HepG2 (cell line): ENCODE results near the gene CDK15. TPM values are rescaled to one million over a fixed set of nuclear protein-coding genes. Genes with fewer than 3 reads are reported as not detected.
A peak's percentile ranks its signal among the peaks of the same experiment; 100 is the strongest.

ENCODE experiments used
- ATAC-seq: fragments of 200-7000 bp; cut with Tn5 transposase; 3 replicates; pipeline ENCODE4 v1.9.1; 2020; ENCODE audit warnings: mild to moderate bottlenecking, moderate library complexity
- BruUV-seq: library from RNA; stranded (reverse); fragments of 400-500 nt; replicated peaks from 2 replicates; lab custom pipeline; 2021; lab: Mats Ljungman, UMichigan
- CTCF ChIA-PET: fragments of 300-600 bp; formaldehyde crosslinking; extraction: SDS; loops from one replicate; lab custom pipeline; 2021; ENCODE audit warnings: low total read pairs, inconsistent platforms, low intra/inter-chr PET ratio; lab: Yijun Ruan, JAX
- POLR2A ChIA-PET: fragments of 350-600 bp; sonication (Branson Sonifier 250); formaldehyde crosslinking; loops from one replicate; lab custom pipeline; 2020; ENCODE audit warnings: antibody characterized with exemption, inconsistent platforms; lab: Yijun Ruan, JAX
- DNase-seq: peaks from one replicate; pipeline ENCODE4 v3.0.0-alpha.2; 2015; ENCODE audit warnings: low spot score
- FAIRE-seq: peaks from 3 replicates; lab custom pipeline; 2011; peaks lifted over from hg19 to GRCh38; lab: Jason Lieb, UNC
- H2AFZ ChIP-seq: one replicate; pipeline ENCODE4 v1.6.1; 2011; ENCODE audit warnings: low read length, inconsistent platforms
- H3K27ac ChIP-seq: fragments of 300-600 bp; 3 replicates; pipeline ENCODE4 v1.8.0; 2011; ENCODE audit warnings: mixed run types, mild to moderate bottlenecking, mixed read lengths, low read length, inconsistent platforms; ENCODE audit not compliant: insufficient read depth; ENCODE audit errors: extremely low read length
- H3K27me3 ChIP-seq, 2 experiments: fragments of 200-600 bp in 1 of 2; 2 replicates in 1 of 2; 3 replicates in 1 of 2; pipeline versions ENCODE4 v1.6.0 to v1.8.0; 2011; ENCODE audit warnings: low read length in 2 of 2, mild to moderate bottlenecking in 2 of 2, moderate library complexity in 2 of 2, inconsistent platforms in 1 of 2; ENCODE audit not compliant: insufficient read depth in 2 of 2, control insufficient read depth in 1 of 2
- H3K36me3 ChIP-seq, 2 experiments: fragments of 200-600 bp in 1 of 2; replicated peaks in 1 of 2; 2 replicates in 1 of 2; 3 replicates in 1 of 2; pipeline versions ENCODE4 v1.5.1 to v1.8.0; 2011; ENCODE audit warnings: low read length in 2 of 2, inconsistent platforms in 1 of 2; ENCODE audit not compliant: insufficient read depth in 2 of 2, control insufficient read depth in 1 of 2
- H3K4me1 ChIP-seq: 2 replicates; pipeline ENCODE4 v1.5.1; 2012; ENCODE audit warnings: low read length, inconsistent platforms; ENCODE audit not compliant: insufficient read depth
- H3K4me2 ChIP-seq: 2 replicates; pipeline ENCODE4 v1.6.0; 2011; ENCODE audit warnings: low read depth, low read length, inconsistent platforms
- H3K4me3 ChIP-seq, 3 experiments: fragments of 200-600 bp in 1 of 3; sonication (generic), shearing (Covaris generic) in 1 of 3; replicated peaks in 1 of 3; 2 replicates each; pipeline ENCODE4 v1.5.1; 2011 to 2016; ENCODE audit warnings: low read length in 3 of 3, inconsistent platforms in 2 of 3, low read depth in 2 of 3, mild to moderate bottlenecking in 2 of 3, control low read depth in 1 of 3, mixed read lengths in 1 of 3; ENCODE audit not compliant: insufficient read depth in 1 of 3
- H3K79me2 ChIP-seq: one replicate; pipeline ENCODE4 v1.6.1; 2011; ENCODE audit warnings: low read length, inconsistent platforms; ENCODE audit not compliant: insufficient read depth
- H3K9ac ChIP-seq: 2 replicates; pipeline ENCODE4 v1.6.0; 2011; ENCODE audit warnings: mild to moderate bottlenecking, low read depth, low read length, inconsistent platforms; ENCODE audit not compliant: insufficient read depth
- H3K9me3 ChIP-seq: 2 replicates; pipeline ENCODE4 v1.5.1; 2012; ENCODE audit warnings: mild to moderate bottlenecking, low read length
- H4K20me1 ChIP-seq: 2 replicates; pipeline ENCODE4 v1.6.0; 2011; ENCODE audit warnings: inconsistent platforms, mild to moderate bottlenecking, low read length, moderate library complexity; ENCODE audit not compliant: insufficient read depth
- FOSL2 ChIP-seq: sonication (generic); formaldehyde crosslinking; IDR thresholded peaks from 2 replicates; pipeline ENCODE4 v1.4.0; 2020; ENCODE audit warnings: missing genetic modification reagents
- FOXA1 ChIP-seq, 2 experiments: fragments of 450-650 bp in 1 of 2; sonication (generic) in 1 of 2; formaldehyde crosslinking in 1 of 2; IDR thresholded peaks; 2 replicates each; pipeline versions ENCODE4 v1.4.0 to v1.6.1; 2016 to 2020; ENCODE audit warnings: missing genetic modification reagents in 1 of 2
- FOXA3 ChIP-seq: IDR thresholded peaks from 2 replicates; pipeline ENCODE4 v1.6.1; 2016; ENCODE audit warnings: missing genetic modification reagents, missing compliant biosample characterization
- GABPA ChIP-seq, 2 experiments: IDR thresholded peaks; 2 replicates each; pipeline ENCODE4 v1.6.1; 2011 to 2016; ENCODE audit warnings: low read depth in 2 of 2, low read length in 1 of 2, missing biosample characterization in 1 of 2, missing genetic modification characterization in 1 of 2
- HNF1A ChIP-seq, 2 experiments: sonication (generic) in 1 of 2; formaldehyde crosslinking in 1 of 2; IDR thresholded peaks; 2 replicates each; pipeline versions ENCODE4 v1.4.0 to v1.6.1; 2016 to 2020; ENCODE audit warnings: borderline replicate concordance in 1 of 2, low read depth in 1 of 2, mild to moderate bottlenecking in 1 of 2, missing genetic modification reagents in 1 of 2
- HOXA5 ChIP-seq: sonication (generic); formaldehyde crosslinking; IDR thresholded peaks from 2 replicates; pipeline ENCODE4 v1.4.0; 2020; ENCODE audit warnings: missing genetic modification reagents
- NFE2L1 ChIP-seq: sonication (generic); formaldehyde crosslinking; IDR thresholded peaks from 2 replicates; pipeline ENCODE4 v1.4.0; 2020; ENCODE audit warnings: missing genetic modification reagents, mild to moderate bottlenecking, borderline replicate concordance
- NFYB ChIP-seq: sonication (generic); formaldehyde crosslinking; IDR thresholded peaks from 2 replicates; pipeline ENCODE4 v1.4.0; 2020; ENCODE audit warnings: missing genetic modification reagents
- PPARG ChIP-seq: conservative IDR thresholded peaks from 2 replicates; pipeline ENCODE4 v1.6.1; 2016; ENCODE audit warnings: missing biosample characterization, missing genetic modification reagents
- RBFOX2 ChIP-seq: fragments of 200-400 bp; formaldehyde crosslinking; IDR thresholded peaks from 2 replicates; pipeline ENCODE4 v1.6.1; 2017; ENCODE audit warnings: low read depth, mild to moderate bottlenecking, low read length
- SOX13 ChIP-seq, 3 experiments: fragments of 450-650 bp in 1 of 3; sonication (generic) in 1 of 3; formaldehyde crosslinking in 1 of 3; IDR thresholded peaks in 2 of 3; conservative IDR thresholded peaks in 1 of 3; 2 replicates each; pipeline versions ENCODE4 v1.5.0 to v1.6.1; 2016 to 2020; ENCODE audit warnings: antibody characterized with exemption in 1 of 3, mild to moderate bottlenecking in 1 of 3, missing compliant biosample characterization in 1 of 3, missing genetic modification reagents in 1 of 3, moderate library complexity in 1 of 3
- SOX5 ChIP-seq: IDR thresholded peaks from 2 replicates; pipeline ENCODE4 v1.6.1; 2016; ENCODE audit warnings: borderline replicate concordance
- SOX6 ChIP-seq, 2 experiments: fragments of 450-650 bp in 1 of 2; sonication (generic) in 1 of 2; formaldehyde crosslinking in 1 of 2; IDR thresholded peaks; 2 replicates each; pipeline versions ENCODE4 v1.4.0 to v1.6.1; 2017 to 2020; ENCODE audit warnings: antibody characterized with exemption in 1 of 2, mild to moderate bottlenecking in 1 of 2, missing genetic modification reagents in 1 of 2
- ZBTB1 ChIP-seq: sonication (generic); formaldehyde crosslinking; IDR thresholded peaks from 2 replicates; pipeline ENCODE4 v1.4.0; 2020; ENCODE audit warnings: missing genetic modification reagents, borderline replicate concordance
- ZNF124 ChIP-seq: sonication (generic); formaldehyde crosslinking; IDR thresholded peaks from 2 replicates; pipeline ENCODE4 v1.4.0; 2020; ENCODE audit warnings: missing genetic modification reagents
- WGBS: methylation state at CpG from one replicate; pipeline ENCODE4 v1.1.6; 2017; ENCODE audit warnings: low lambda C conversion rate; 5-methylcytosine and 5-hydroxymethylcytosine counted together
- in situ Hi-C: cut with HindIII; loops from 2 replicates; pipeline ENCODE4 v1.10.0; 2017; ENCODE audit warnings: low pct_unique_long_range_greater_than_20kb; ENCODE audit not compliant: extremely low pct_ligation_motif_present
- intact Hi-C: fragments of 100-400 bp; cut with micrococcal nuclease; formaldehyde crosslinking; loops from one replicate; pipeline ENCODE4 v1.10.0; 2022; ENCODE audit not compliant: unreplicated experiment
- polyA plus RNA-seq, 8 experiments: library from polyadenylated mRNA; depleted of rRNA in 3 of 8; stranded (reverse) in 7 of 8; unstranded in 1 of 8; fragments of >200 nt; fragmentation: Illumina TruSeq in 4 of 8; extraction: Trizol in 4 of 8; gene quantifications; 2 replicates each; pipeline versions ENCODE4 v1.2.1 to v1.2.3, GENCODE V29; 2011 to 2016; ENCODE audit warnings: low read depth in 4 of 8, missing spikeins in 1 of 8, mixed read lengths in 1 of 8; ENCODE audit not compliant: insufficient read depth in 1 of 8
- total RNA-seq, 5 experiments: library from RNA; depleted of rRNA; stranded (reverse); fragments of >200 nt; fragmentation: Illumina TruSeq; extraction: Trizol; gene quantifications; 2 replicates each; pipeline ENCODE4 v1.2.3, GENCODE V29; 2016; ENCODE audit warnings: low read depth in 1 of 5
- TF ChIP-seq, protein P1 (sequence below): sonication (generic); formaldehyde crosslinking; IDR thresholded peaks from 2 replicates; pipeline ENCODE4 v1.8.1; 2023; ENCODE audit warnings: mild to moderate bottlenecking, missing genetic modification reagents, borderline replicate concordance

The CDK15 gene
- total and polyA plus RNA-seq, 2 of the 13 experiments (the other 11 are each of a cell fraction or from before 2014, with no cell fraction given): not detected

GRCh38 chr2:201852462-201852861, 46.1 kb downstream of the CDK15 start (continued):
- TF ChIP-seq GABPA (IDR thresholded peaks at IDR 0.05; ENCODE audit: low read depth, low read length) (no peak), GABPA (CRISPR knock-in tag; IDR thresholded peaks at IDR 0.05; ENCODE audit: low read depth) (no peak)

DNA sequence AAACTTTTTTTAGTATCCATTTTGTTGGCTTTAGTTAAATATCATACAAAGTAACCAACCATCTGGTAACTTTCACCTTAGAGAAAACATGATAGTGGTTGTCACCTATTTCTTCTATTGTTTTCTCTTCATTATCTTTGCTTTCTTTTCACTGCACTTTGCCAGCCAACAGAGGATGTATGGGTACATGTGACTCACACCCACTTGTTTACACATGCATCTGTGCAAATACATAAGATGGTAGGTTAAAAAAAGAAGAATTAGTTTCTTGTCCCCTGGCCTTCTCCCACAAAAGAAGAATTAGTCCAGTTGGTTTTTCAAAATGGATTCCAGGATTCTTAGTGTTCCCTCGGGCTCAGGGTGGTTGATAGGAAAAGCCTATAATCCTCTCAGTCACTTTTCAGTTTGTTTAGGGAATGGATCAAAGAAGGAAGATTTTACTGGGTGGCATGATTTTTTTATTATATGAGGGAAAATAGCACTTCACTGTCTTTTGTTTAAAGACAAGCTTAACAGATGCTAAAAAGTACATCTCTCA, 46.6 kb downstream of the CDK15 start:
- ATAC-seq (no peak), DNase-seq (peak; percentile 13), FAIRE-seq (no peak)
- no peak overlapping the region for H3K4me3 ChIP-seq
- H2AFZ ChIP-seq: no peak overlapping the region
- no peak overlapping the region for H3K27ac ChIP-seq
- H3K36me3 ChIP-seq: no peaks in the 10 kb centered on the region
- WGBS: 0% methylated on average over 1 of the region's 1 CpG
- no peaks in the 10 kb centered on the region for H3K79me2 ChIP-seq
- no TSS peak for BruUV-seq
- H3K27me3 ChIP-seq: no peaks in the 10 kb centered on the region; a peak in 1 of 5 replicates
- no peak overlapping the region for H3K4me2 ChIP-seq
- in situ Hi-C loops (no loop called here), intact Hi-C loops (no loop called here)
- POLR2A ChIA-PET: no interaction called here
- TF ChIP-seq, protein P1, sequence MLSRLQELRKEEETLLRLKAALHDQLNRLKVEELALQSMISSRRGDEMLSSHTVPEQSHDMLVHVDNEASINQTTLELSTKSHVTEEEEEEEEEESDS (CRISPR knock-in tag): no peak
- TF ChIP-seq RBFOX2 (no peak), FOXA1 (IDR thresholded peaks at IDR 0.05) (no peak), FOXA1 (CRISPR knock-in tag; IDR thresholded peaks at IDR 0.05) (peak; percentile 65), HOXA5 (CRISPR knock-in tag) (no peak), FOXA3 (peak; percentile 78), ZBTB1 (CRISPR knock-in tag) (no peak), HNF1A (IDR thresholded peaks at IDR 0.05; ENCODE audit: low read depth) (no peak), HNF1A (CRISPR knock-in tag; IDR thresholded peaks at IDR 0.05; ENCODE audit: borderline replicate concordance) (no peak), ZNF124 (no peak), SOX6 (IDR thresholded peaks at IDR 0.05) (no peak), SOX6 (CRISPR knock-in tag; IDR thresholded peaks at IDR 0.05) (peak; percentile 27; the same call in 1 of the 2 replicates), SOX13 (IDR thresholded peaks at IDR 0.05) (no peak), SOX13 (CRISPR knock-in tag; conservative IDR thresholded peaks at IDR 0.05 in 1 of 2, IDR thresholded peaks at IDR 0.05 in 1 of 2) (peak in 1 of 2 experiments; percentile 59; a peak in 2 of 4 replicates), NFE2L1 (CRISPR knock-in tag) (no peak), SOX5 (CRISPR knock-in tag) (peak; percentile 72), NFYB (CRISPR knock-in tag) (no peak), PPARG (no peak), FOSL2 (CRISPR knock-in tag) (peak; percentile 45; the same call in 1 of the 2 replicates)
- CTCF ChIA-PET: no interaction called here
- no peaks in the 10 kb centered on the region for H4K20me1 ChIP-seq
- no peaks in the 10 kb centered on the region for H3K9me3 ChIP-seq
- no peak overlapping the region for H3K9ac ChIP-seq
- H3K4me1 ChIP-seq: no peaks in the 10 kb centered on the region
